Heart left ventricle (tissue), 16 donors: ENCODE results near the gene SUDS3. TPM values are rescaled to one million over a fixed set of nuclear protein-coding genes. Genes with fewer than 3 reads are reported as not detected.

Source experiments
- ATAC-seq, 4 donors: fragments of 200-7000 bp; cut with Tn5 transposase; one replicate each; pipeline ENCODE4 v1.9.1; 2020 to 2022; ENCODE audit warnings: moderate library complexity in 4 of 4, mild to moderate bottlenecking in 3 of 4, moderate number of reproducible peaks in 1 of 4
- DNase-seq, 5 donors: peaks; one replicate each; pipeline ENCODE4 v3.0.0-alpha.2; 2020
- H3K27ac ChIP-seq, 12 donors: fragments of 200-600 bp; sonication (generic) in 4 of 12; one replicate each; pipeline versions ENCODE4 v1.5.0 to v1.8.0; 2016 to 2022; ENCODE audit warnings: mild to moderate bottlenecking in 2 of 12
- H3K27me3 ChIP-seq, 9 donors: fragments of 200-600 bp; sonication (generic) in 2 of 9; one replicate each; pipeline versions ENCODE4 v1.5.1 to v1.8.0; 2016 to 2022; ENCODE audit warnings: mild to moderate bottlenecking in 3 of 9
- H3K36me3 ChIP-seq, 9 donors: fragments of 200-600 bp; sonication (generic) in 2 of 9; one replicate each; pipeline versions ENCODE4 v1.5.0 to v1.8.0; 2018 to 2022; ENCODE audit warnings: mild to moderate bottlenecking in 2 of 9
- H3K4me1 ChIP-seq, 12 donors: fragments of 200-600 bp; sonication (generic) in 4 of 12; one replicate each; pipeline versions ENCODE4 v1.5.0 to v1.8.0; 2016 to 2022; ENCODE audit warnings: mild to moderate bottlenecking in 3 of 12
- H3K4me3 ChIP-seq, 12 donors: fragments of 200-600 bp; sonication (generic) in 4 of 12; one replicate each; pipeline versions ENCODE4 v1.5.0 to v1.8.0; 2017 to 2022; ENCODE audit warnings: mild to moderate bottlenecking in 9 of 12, moderate library complexity in 4 of 12
- H3K9me3 ChIP-seq, 12 donors: fragments of 200-600 bp; sonication (generic) in 4 of 12; one replicate each; pipeline versions ENCODE4 v1.5.0 to v1.8.0; 2016 to 2022; ENCODE audit warnings: mild to moderate bottlenecking in 1 of 12
- CTCF ChIP-seq, 12 donors: fragments of 200-600 bp; sonication (generic) in 4 of 12; IDR thresholded peaks; one replicate each; pipeline versions ENCODE4 v1.5.0 to v1.8.0; 2018 to 2022; ENCODE audit warnings: antibody characterized with exemption in 12 of 12, mild to moderate bottlenecking in 5 of 12
- POLR2A ChIP-seq, 2 donors: fragments of 450-650 bp; IDR thresholded peaks; one replicate each; pipeline ENCODE4 v1.6.1; 2017; ENCODE audit warnings: antibody characterized with exemption in 2 of 2, mild to moderate bottlenecking in 2 of 2, moderate library complexity in 2 of 2
- WGBS, 4 donors: extraction: QIAGEN DNeasy Blood & Tissue Kit in 2 of 4; methylation state at CpG; one replicate each; pipeline versions ENCODE4 v1.1.5 to v1.1.7; 2013 to 2018; 5-methylcytosine and 5-hydroxymethylcytosine counted together
- intact Hi-C, 10 donors: fragments of 100-400 bp; cut with DNase I; formaldehyde crosslinking; loops; one replicate each; pipeline versions ENCODE4 v1.11.1 to v1.14.2; 2022
- polyA plus RNA-seq, 2 donors: library from polyadenylated mRNA; stranded (reverse); fragments of 200-250 nt; gene quantifications; one replicate each; pipeline ENCODE4 v1.2.3, GENCODE V29; 2013
- total RNA-seq, 9 donors: library from RNA; depleted of rRNA in 2 of 9; stranded (reverse); fragments of >200 nt in 2 of 9; fragmentation: NEBNext Ultra II Directional in 3 of 9; extraction: Animal tissue kit (Norgen Biotek cat#: 25700) in 3 of 9; gene quantifications; one replicate each; pipeline versions ENCODE4 v1.1.0 to v1.2.4, GENCODE V29; 2016 to 2023
- donor health status: ischemic (EF 13 %, LVEDD 7.1; RV severe dilation, severe dysfunction).
- donor health status: healthy with polysubstance abuse.
- donor health status: DM: no; HTN: yes; CAD: no.
- donor health status: DM: no; HTN: no; CAD: no.
- donor health status: ischemic (EF 25% LVEDD 6.9; RV normal size, moderate dysfunction).
- donor health status: ischemic (EF 25% LVEDD 5.7; RV mildly dilated, moderate dysfunction).
- donor health status: healthy.
- donor health status: DM: yes; HTN: yes; CAD: no.
- donor health status: ischemic (EF 35%, LVEDD 5.7; RV mildly dilated, moderate dysfunction).
- donor health status: nonischemic (EF 11% LVEDD 7.7; RV severe dilation, severe dysfunction).
- donor health status: DM: yes; HTN: yes; CAD: no.
- donor health status: PGD.
- donor health status: ischemic (EF 29% LVEDD 5.4; RV normal size, mild dysfunction).
- donor health status: nonischemic (EF 23%, LVEDD 6.1; RV moderate dilation, normal function).

SUDS3 gene
- total and polyA plus RNA-seq, 11 donors: 8.0 to 32.1 (median 21.4) TPM

GRCh38 chr12:118409834-118410233 lies 33.5 kb downstream of the SUDS3 start:
- DNase-seq (no peak), ATAC-seq (no peak)
- Histone ChIP-seq H3K9me3 (no peaks in the 10 kb centered on the region), H3K4me1 (no peaks in the 10 kb centered on the region), H3K36me3 (peaks cover 3 to 100% (median 82%) of the 10 kb centered on the region in 9 donors), H3K4me3 (no peak overlapping the region), H3K27me3 (no peaks in the 10 kb centered on the region), H3K27ac (no peak overlapping the region)
- intact Hi-C loops: loop anchor here (5.0 to 10.0 kb wide), 7 partner anchors 195 to 1135 kb away; no protein-coding TSS in a partner anchor
- WGBS, 4 donors: 63 to 79% (median 78%) methylated on average over 2 of the region's 2 CpGs
- TF ChIP-seq POLR2A (IDR thresholded peaks at IDR 0.05) (no peak), CTCF (IDR thresholded peaks at IDR 0.05) (no peak)

- H3K4me1 ChIP-seq: no peaks in the 10 kb centered on the region
- ATAC-seq (no peak), DNase-seq (no peak)
- no peaks in the 10 kb centered on the region for H3K27me3 ChIP-seq
- H3K27ac ChIP-seq: no peak overlapping the region
- no peak overlapping the region for H3K4me3 ChIP-seq
- H3K36me3 ChIP-seq: peaks cover 0 to 52% (median 45%) of the 10 kb centered on the region in 9 donors
- TF ChIP-seq CTCF (IDR thresholded peaks at IDR 0.05) (no peak), POLR2A (IDR thresholded peaks at IDR 0.05) (no peak)
- intact Hi-C loops: no loop called here
- 90 to 98% (median 97%) methylated on average over 3 of the region's 3 CpGs for WGBS, 4 donors
- H3K9me3 ChIP-seq: no peaks in the 10 kb centered on the region
These were observed 41.6 kb downstream of the SUDS3 start for GRCh38 chr12:118417942-118418341.

GRCh38 chr12:118418385-118419057 lies 42.2 kb downstream of the SUDS3 start:
- H3K4me3 ChIP-seq: no peak overlapping the region
- peak in 1 of 4 donors; percentile 11 for ATAC-seq
- peaks cover 0 to 46% (median 39%) of the 10 kb centered on the region in 9 donors for H3K36me3 ChIP-seq
- H3K27me3 ChIP-seq: no peaks in the 10 kb centered on the region
- intact Hi-C loops: no loop called here
- no peaks in the 10 kb centered on the region for H3K9me3 ChIP-seq
- WGBS, 4 donors: 70 to 92% (median 89%) methylated on average over 1 of the region's 1 CpG
- no peak overlapping the region for H3K27ac ChIP-seq
- no peak for DNase-seq
- no peak for TF ChIP-seq CTCF (IDR thresholded peaks at IDR 0.05)
- H3K4me1 ChIP-seq: no peaks in the 10 kb centered on the region

GRCh38 chr12:118420673-118421072 lies 44.3 kb downstream of the SUDS3 start:
- WGBS, 4 donors: 90 to 96% (median 95%) methylated on average over 3 of the region's 3 CpGs
- Histone ChIP-seq H3K4me1 (peaks cover 0 to 4% (median 0%) of the 10 kb centered on the region in 12 donors), H3K27ac (no peak overlapping the region)

More at GRCh38 chr12:118420673-118421072, 44.3 kb downstream of the SUDS3 start:
- no peak for ATAC-seq
- no peak for TF ChIP-seq CTCF (IDR thresholded peaks at IDR 0.05)
- no peak for TF ChIP-seq POLR2A (IDR thresholded peaks at IDR 0.05)
- no peaks in the 10 kb centered on the region for H3K9me3 ChIP-seq
- peaks cover 0 to 25% (median 17%) of the 10 kb centered on the region in 9 donors for H3K36me3 ChIP-seq
- H3K4me3 ChIP-seq: no peak overlapping the region
- no peaks in the 10 kb centered on the region for H3K27me3 ChIP-seq
- intact Hi-C loops: no loop called here
- no peak for DNase-seq
